ENCODE measurements around the gene HAGH. TPM values are rescaled to one million over a fixed set of nuclear protein-coding genes. Genes with fewer than 3 reads are reported as not detected.

Gene HAGH
- total and polyA plus RNA-seq, 9 of the 15 experiments (the other 6 are each of a cell fraction or from before 2014, with no cell fraction given) = 0.46 to 35.1 (median 16.8) TPM

DNA sequence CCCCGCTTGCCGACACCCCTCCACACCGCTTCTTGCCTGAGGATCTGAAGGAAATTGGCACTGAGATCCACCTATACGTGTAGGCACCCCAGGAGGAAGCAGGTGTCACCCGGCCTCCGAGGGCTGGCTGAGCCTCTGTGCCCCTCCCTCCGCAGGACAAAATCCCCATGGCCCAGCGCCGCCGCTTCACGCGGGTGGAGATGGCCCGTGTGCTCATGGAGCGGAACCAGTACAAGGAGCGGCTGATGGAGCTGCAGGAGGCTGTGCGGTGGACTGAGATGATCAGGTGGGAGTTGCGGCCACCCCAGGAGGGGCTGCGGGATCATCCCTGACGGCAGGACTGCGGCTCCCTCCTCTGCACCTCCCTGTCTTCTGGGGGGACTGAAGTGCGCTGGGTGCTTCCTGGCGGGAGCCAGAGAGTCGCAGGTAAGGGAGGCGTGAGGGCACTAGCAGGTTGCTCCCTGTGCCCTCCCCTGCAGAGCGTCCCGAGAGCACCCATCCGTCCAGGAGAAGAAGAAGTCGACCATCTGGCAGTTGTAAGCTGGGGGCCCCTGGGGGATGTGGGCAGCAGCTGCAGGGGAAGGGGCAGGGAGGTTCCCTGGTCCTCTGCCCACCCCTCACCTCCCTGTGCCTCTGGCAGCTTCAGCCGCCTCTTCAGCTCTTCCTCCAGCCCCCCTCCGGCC lies 64.3 kb downstream of the HAGH start:
- Histone ChIP-seq H3K9me3 (replicated peaks; ENCODE audit: control insufficient read depth, insufficient read depth, low read depth, low read length) (no peaks in the 10 kb centered on the region), H3K4me2 (ENCODE audit: insufficient read depth, low read length) (no peak overlapping the region), H3K4me1 (replicated peaks in 1 of 2; ENCODE audit: control insufficient read depth in 2 of 2, insufficient read depth in 2 of 2, low read length in 2 of 2) (peaks cover 9 to 83% of the 10 kb centered on the region in 2 experiments; a peak in 4 of 5 replicates), H2AFZ (ENCODE audit: low read depth, low read length) (no peak overlapping the region), H3K79me2 (ENCODE audit: control insufficient read depth, insufficient read depth, low read length) (no peaks in the 10 kb centered on the region; the same call in 2 of the 3 replicates), H3K9ac (ENCODE audit: insufficient read depth in 1 of 2, low read depth in 2 of 2, low read length in 2 of 2) (peak overlapping the region in 1 of 2 experiments; percentile 79; a peak in 1 of 4 replicates), H3K36me3 (ENCODE audit: control insufficient read depth, insufficient read depth, low read length) (peaks cover 65% of the 10 kb centered on the region; the same call in 2 of the 3 replicates), H3K27me3 (ENCODE audit: control insufficient read depth in 2 of 2, insufficient read depth in 2 of 2, low read length in 2 of 2) (no peaks in the 10 kb centered on the region), H3K4me3 (no peak overlapping the region), H3K9me1 (ENCODE audit: control insufficient read depth, insufficient read depth, low read length) (no peaks in the 10 kb centered on the region), H3K27ac (ENCODE audit: extremely low read depth, low read depth, low read length) (no peak overlapping the region), H4K20me1 (replicated peaks; ENCODE audit: control insufficient read depth, insufficient read depth, low read length) (no peaks in the 10 kb centered on the region)
- intact Hi-C loops (cut with micrococcal nuclease) (no loop called here), in situ Hi-C loops (cut with MboI) (loop anchor here (5.0 kb wide), 1 partner anchor 50 kb away; no protein-coding TSS in a partner anchor)
- ChIA-PET CTCF (ENCODE audit: low intra/inter-chr PET ratio) (no interaction called here), POLR2A (interaction anchor here (0.6 kb wide), 1 partner anchor 1045 kb away, joined by 3 read pairs; no protein-coding TSS in a partner anchor)
- FAIRE-seq (no peak), ATAC-seq (no peak), DNase-seq (ENCODE audit: extremely low read depth in 1 of 4, low spot score in 3 of 4) (no peak)
- 94% methylated on average over 19 of the region's 30 CpGs for WGBS (ENCODE audit: insufficient coverage, low coverage, missing lambda C conversion rate)
- TF ChIP-seq, protein P1, sequence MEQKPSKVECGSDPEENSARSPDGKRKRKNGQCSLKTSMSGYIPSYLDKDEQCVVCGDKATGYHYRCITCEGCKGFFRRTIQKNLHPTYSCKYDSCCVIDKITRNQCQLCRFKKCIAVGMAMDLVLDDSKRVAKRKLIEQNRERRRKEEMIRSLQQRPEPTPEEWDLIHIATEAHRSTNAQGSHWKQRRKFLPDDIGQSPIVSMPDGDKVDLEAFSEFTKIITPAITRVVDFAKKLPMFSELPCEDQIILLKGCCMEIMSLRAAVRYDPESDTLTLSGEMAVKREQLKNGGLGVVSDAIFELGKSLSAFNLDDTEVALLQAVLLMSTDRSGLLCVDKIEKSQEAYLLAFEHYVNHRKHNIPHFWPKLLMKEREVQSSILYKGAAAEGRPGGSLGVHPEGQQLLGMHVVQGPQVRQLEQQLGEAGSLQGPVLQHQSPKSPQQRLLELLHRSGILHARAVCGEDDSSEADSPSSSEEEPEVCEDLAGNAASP (IDR thresholded peaks at IDR 0.05) = no peak
- TF ChIP-seq ZNF253 (CRISPR knock-in tag; conservative IDR thresholded peaks at IDR 0.05) (no peak), GTF2A2 (tag; IDR thresholded peaks at IDR 0.05) (no peak), ZBTB1 (CRISPR knock-in tag; IDR thresholded peaks at IDR 0.05; ENCODE audit: borderline replicate concordance, low read depth) (0 out of 2 replicates have a peak, but pooled peaks have one; percentile 19), POLR3G (IDR thresholded peaks at IDR 0.05; ENCODE audit: extremely low read depth, insufficient read length, insufficient replicate concordance) (no peak), ZNF324 (CRISPR knock-in tag; IDR thresholded peaks at IDR 0.05) (no peak), TBP (optimal IDR thresholded peaks at IDR 0.05; ENCODE audit: low read depth, low read length) (no peak)
- TF ChIP-seq, protein P2, sequence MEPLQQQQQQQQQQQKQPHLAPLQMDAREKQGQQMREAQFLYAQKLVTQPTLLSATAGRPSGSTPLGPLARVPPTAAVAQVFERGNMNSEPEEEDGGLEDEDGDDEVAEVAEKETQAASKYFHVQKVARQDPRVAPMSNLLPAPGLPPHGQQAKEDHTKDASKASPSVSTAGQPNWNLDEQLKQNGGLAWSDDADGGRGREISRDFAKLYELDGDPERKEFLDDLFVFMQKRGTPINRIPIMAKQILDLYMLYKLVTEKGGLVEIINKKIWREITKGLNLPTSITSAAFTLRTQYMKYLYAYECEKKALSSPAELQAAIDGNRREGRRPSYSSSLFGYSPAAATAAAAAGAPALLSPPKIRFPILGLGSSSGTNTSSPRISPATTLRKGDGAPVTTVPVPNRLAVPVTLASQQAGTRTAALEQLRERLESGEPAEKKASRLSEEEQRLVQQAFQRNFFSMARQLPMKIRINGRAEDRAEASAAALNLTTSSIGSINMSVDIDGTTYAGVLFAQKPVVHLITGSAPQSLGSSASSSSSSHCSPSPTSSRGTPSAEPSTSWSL (CRISPR knock-in tag; IDR thresholded peaks at IDR 0.05; ENCODE audit: borderline replicate concordance) = no peak
- TF ChIP-seq, protein P3, sequence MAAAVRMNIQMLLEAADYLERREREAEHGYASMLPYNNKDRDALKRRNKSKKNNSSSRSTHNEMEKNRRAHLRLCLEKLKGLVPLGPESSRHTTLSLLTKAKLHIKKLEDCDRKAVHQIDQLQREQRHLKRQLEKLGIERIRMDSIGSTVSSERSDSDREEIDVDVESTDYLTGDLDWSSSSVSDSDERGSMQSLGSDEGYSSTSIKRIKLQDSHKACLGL (CRISPR knock-in tag; IDR thresholded peaks at IDR 0.05; ENCODE audit: borderline replicate concordance, poor library complexity, severe bottlenecking) = no peak
- BruUV-seq (replicated peaks) = no TSS peak

All from K562 (cell line).